Measurements from ENCODE around the gene OR4C3. TPM values are rescaled to one million over a fixed set of nuclear protein-coding genes. Genes with fewer than 3 reads are reported as not detected.

The OR4C3 gene
- not detected in 2 replicates for polyA plus RNA-seq

GRCh38 chr11:48324620-48325019, at the start of gene OR4C3:
Gene OR4C3, plus strand, starts transcription at chr11:48324920. Its CDS starts 102 bp downstream, at chr11:48325022.

GRCh38 chr11:48305923-48306322, 18.8 kb upstream of the OR4C3 start, which contains the start of gene OR4S1:
Gene OR4S1, plus strand, starts transcription at chr11:48306223. Its CDS starts 0 bp downstream, at chr11:48306223.

GRCh38 chr11:48366365-48366764, 41.6 kb downstream of the OR4C3 start, which contains the start of gene OR4C5:
Gene OR4C5, minus strand, starts transcription at chr11:48366465. Its CDS starts 0 bp downstream, at chr11:48366465.

Other genes starting within 250 kb of the OR4C3 start
- not detected in 2 replicates for gene OR4B1, start 108.1 kb upstream of the OR4C3 start, polyA plus RNA-seq
- not detected in 2 replicates for gene OR4X2, start 79.8 kb upstream of the OR4C3 start, polyA plus RNA-seq
- gene OR4X1, start 61.1 kb upstream of the OR4C3 start, polyA plus RNA-seq: not detected in 2 replicates
- not detected in 2 replicates for gene OR4S1, start 18.7 kb upstream of the OR4C3 start, polyA plus RNA-seq
- not detected in 2 replicates for gene OR4C5, start 41.5 kb downstream of the OR4C3 start, polyA plus RNA-seq
- not detected in 2 replicates for gene OR4A47, start 163.9 kb downstream of the OR4C3 start, polyA plus RNA-seq